Chondrocyte (in vitro differentiated cells): ENCODE data around the gene SREBF1. TPM values are rescaled to one million over a fixed set of nuclear protein-coding genes. Genes with fewer than 3 reads are reported as not detected.

Experiments
- DNase-seq: peaks from one replicate; pipeline ENCODE4 v3.0.0; 2021; ENCODE audit warnings: mixed read lengths, low spot score
- H3K27ac Mint-ChIP-seq: one replicate; pipeline ENCODE4 v1.8.0; 2021; ENCODE audit warnings: mild to moderate bottlenecking, moderate library complexity, mixed read lengths; ENCODE audit not compliant: unreplicated experiment
- H3K27me3 Mint-ChIP-seq: 2 replicates; pipeline ENCODE4 v1.8.0; 2021; ENCODE audit warnings: low read depth, mixed read lengths
- H3K36me3 Mint-ChIP-seq: 2 replicates; pipeline ENCODE4 v1.8.0; 2021; ENCODE audit warnings: low read depth, mixed read lengths
- H3K4me1 Mint-ChIP-seq: 2 replicates; pipeline ENCODE4 v1.8.0; 2021; ENCODE audit warnings: low read depth, mild to moderate bottlenecking, mixed read lengths
- H3K4me3 Mint-ChIP-seq: one replicate; pipeline ENCODE4 v1.8.0; 2021; ENCODE audit warnings: mild to moderate bottlenecking, moderate library complexity, mixed read lengths; ENCODE audit not compliant: unreplicated experiment
- H3K9me3 Mint-ChIP-seq: 2 replicates; pipeline ENCODE4 v1.8.0; 2021; ENCODE audit warnings: low read depth, mixed read lengths
- total RNA-seq: library from RNA; stranded (reverse); gene quantifications from 3 replicates; pipeline ENCODE4 v1.2.1, GENCODE V29; 2021
- TF ChIP-seq, protein P1 (sequence below): fragments of 200-600 bp; sonication (generic); IDR thresholded peaks from 2 replicates; pipeline ENCODE4 v1.5.0; 2021; ENCODE audit warnings: antibody characterized with exemption, mild to moderate bottlenecking, moderate library complexity

Gene SREBF1
- total RNA-seq, 1 donor from 2014 or later, result 22.8 TPM

DNA sequence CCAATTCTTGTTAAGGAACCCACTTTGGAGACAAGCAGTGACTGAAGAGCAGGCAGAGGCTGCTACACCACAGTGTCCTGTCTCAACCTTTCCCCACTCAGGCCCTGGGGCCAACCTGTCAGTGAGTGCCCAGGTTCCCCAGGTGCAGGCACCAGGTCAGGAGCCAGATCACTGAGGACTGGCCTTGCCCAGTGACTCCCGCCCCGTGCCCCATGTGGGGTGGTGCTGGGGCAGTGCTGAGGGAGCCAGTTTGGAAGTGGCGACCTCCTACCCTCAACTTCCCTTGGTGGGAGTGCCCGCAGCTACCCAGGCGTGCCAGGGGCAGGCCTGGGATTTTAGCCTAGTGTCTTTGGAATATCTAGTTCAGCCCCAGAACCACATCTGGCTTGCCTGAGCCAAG lies 29.3 kb downstream of the SREBF1 start:
- DNase-seq, result no peak
- H3K27me3 Mint-ChIP-seq, result no peaks in the 10 kb centered on the region
- no peaks in the 10 kb centered on the region for H3K9me3 Mint-ChIP-seq
- H3K27ac Mint-ChIP-seq, result no peak overlapping the region
- H3K4me1 Mint-ChIP-seq, result peaks cover 14% of the 10 kb centered on the region
- H3K36me3 Mint-ChIP-seq, result peaks cover 18% of the 10 kb centered on the region
- TF ChIP-seq, protein P1, sequence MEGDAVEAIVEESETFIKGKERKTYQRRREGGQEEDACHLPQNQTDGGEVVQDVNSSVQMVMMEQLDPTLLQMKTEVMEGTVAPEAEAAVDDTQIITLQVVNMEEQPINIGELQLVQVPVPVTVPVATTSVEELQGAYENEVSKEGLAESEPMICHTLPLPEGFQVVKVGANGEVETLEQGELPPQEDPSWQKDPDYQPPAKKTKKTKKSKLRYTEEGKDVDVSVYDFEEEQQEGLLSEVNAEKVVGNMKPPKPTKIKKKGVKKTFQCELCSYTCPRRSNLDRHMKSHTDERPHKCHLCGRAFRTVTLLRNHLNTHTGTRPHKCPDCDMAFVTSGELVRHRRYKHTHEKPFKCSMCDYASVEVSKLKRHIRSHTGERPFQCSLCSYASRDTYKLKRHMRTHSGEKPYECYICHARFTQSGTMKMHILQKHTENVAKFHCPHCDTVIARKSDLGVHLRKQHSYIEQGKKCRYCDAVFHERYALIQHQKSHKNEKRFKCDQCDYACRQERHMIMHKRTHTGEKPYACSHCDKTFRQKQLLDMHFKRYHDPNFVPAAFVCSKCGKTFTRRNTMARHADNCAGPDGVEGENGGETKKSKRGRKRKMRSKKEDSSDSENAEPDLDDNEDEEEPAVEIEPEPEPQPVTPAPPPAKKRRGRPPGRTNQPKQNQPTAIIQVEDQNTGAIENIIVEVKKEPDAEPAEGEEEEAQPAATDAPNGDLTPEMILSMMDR, result no peak
- H3K4me3 Mint-ChIP-seq, result no peak overlapping the region

DNA sequence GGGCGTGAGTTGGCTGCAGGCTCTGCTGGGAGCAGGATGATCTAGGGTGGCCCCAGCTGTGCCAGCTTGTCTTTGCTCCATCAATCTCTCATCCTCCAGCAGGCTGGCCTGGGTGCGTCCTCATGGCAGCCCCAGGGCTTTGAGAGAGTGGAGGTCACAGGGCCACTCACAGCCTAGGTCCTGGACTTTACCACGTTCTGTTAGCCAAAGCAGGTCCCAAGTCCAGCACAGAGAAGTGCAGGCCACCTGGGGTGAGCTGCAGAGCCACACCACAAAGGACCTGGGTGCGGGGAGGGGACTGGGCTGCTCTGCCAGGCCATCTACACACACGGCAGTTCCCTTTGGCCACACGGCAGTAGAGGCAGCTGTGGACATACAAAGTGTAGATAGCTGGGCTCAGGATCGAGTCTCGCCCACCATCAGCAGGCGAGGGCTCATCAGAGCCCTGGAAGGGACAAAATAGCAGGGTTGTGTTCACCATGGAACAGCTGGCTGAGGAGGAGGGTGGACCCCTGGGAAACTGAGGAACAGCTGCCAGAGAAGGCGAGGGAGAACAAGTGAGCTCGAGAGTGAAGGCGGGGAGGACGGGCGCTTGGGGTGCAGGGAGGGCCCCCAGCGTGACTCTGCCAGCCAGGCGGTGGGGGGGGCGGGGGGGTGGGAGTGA lies 30.0 kb downstream of the SREBF1 start:
- no peak overlapping the region for H3K4me3 Mint-ChIP-seq
- H3K27ac Mint-ChIP-seq, result peak overlapping the region; percentile 32
- H3K27me3 Mint-ChIP-seq, result no peaks in the 10 kb centered on the region

DNA sequence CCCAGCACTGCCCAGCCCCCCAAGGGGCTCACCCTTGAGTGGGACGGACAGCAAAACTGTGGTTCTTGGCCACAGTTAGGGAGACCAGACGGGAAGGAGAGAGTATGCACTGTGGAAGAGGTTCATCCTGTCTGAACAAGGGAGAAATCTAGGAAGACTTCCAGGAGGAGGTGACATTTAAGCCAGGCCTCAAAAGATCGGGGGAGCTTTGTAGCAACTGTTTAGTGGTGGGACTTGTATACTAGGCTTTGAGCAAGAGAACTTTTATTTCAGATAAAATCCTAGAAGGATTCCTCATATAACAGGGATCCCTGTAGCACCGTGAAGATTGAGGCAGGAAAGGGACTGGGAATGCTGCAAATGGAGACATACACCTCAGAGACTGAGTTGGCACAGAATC lies 30.8 kb downstream of the SREBF1 start:
- no peak overlapping the region for H3K4me3 Mint-ChIP-seq
- no peaks in the 10 kb centered on the region for H3K9me3 Mint-ChIP-seq
- H3K4me1 Mint-ChIP-seq, result peaks cover 8% of the 10 kb centered on the region
- peaks cover 18% of the 10 kb centered on the region for H3K36me3 Mint-ChIP-seq
- H3K27ac Mint-ChIP-seq, result no peak overlapping the region
- H3K27me3 Mint-ChIP-seq, result no peaks in the 10 kb centered on the region
- no peak for DNase-seq
- TF ChIP-seq, protein P1, result no peak

More for the DNA sequence above, 30.0 kb downstream of the SREBF1 start:
- no peak for DNase-seq
- Mint-ChIP-seq H3K4me1 (peaks cover 14% of the 10 kb centered on the region), H3K36me3 (peaks cover 18% of the 10 kb centered on the region), H3K9me3 (no peaks in the 10 kb centered on the region)
- TF ChIP-seq, protein P1, result no peak

DNA sequence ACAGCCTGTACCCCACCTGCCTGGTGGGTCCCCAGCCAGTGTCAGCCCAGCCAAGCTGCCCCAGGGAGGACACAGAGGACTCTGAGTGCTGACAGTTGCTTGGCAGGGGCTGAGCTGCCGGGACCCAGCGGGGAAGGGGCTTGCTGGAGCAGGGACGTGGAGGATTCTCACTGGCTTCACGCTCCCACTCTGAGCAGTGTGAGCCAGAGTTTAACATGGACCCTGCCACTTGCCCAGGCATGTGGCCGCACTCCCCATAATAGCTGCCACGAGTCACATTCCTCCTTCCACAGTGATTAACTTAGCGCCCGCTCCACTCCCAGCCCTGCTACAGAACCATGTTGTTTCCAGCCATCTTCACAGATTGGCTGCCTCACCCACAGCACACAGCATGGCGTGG lies 31.2 kb downstream of the SREBF1 start:
- Mint-ChIP-seq H3K9me3 (no peaks in the 10 kb centered on the region), H3K4me3 (no peak overlapping the region), H3K27ac (peak overlapping the region; percentile 49), H3K27me3 (no peaks in the 10 kb centered on the region), H3K4me1 (peaks cover 8% of the 10 kb centered on the region), H3K36me3 (peaks cover 18% of the 10 kb centered on the region)
- TF ChIP-seq, protein P1, result no peak
- no peak for DNase-seq

DNA sequence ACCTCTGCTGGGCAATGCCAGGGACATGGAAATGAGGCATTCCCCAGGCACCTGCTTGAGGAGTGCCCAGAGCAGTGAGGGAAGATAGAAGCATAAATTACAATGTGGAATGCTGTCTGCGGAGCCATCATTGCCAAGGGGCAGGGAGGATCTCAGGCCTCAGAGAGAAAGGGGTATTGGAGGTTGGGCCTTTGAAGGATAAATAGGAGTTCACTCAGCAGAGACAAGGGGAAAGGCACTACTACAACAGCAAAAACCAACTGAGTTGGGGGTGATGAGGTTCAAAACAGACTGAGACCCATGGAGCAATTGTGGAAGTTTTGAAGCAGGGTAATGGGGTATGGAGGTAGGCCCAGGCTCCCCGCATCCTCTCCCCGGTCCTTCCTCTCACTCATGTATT lies 32.8 kb downstream of the SREBF1 start:
- Mint-ChIP-seq H3K36me3 (peaks cover 18% of the 10 kb centered on the region), H3K27ac (no peak overlapping the region), H3K9me3 (no peaks in the 10 kb centered on the region), H3K4me1 (peaks cover 3% of the 10 kb centered on the region), H3K4me3 (no peak overlapping the region), H3K27me3 (no peaks in the 10 kb centered on the region)
- TF ChIP-seq, protein P1, result no peak
- no peak for DNase-seq
